HepG2 (cell line): Measurements from ENCODE around the gene PKD1L1. TPM values are rescaled to one million over a fixed set of nuclear protein-coding genes. Genes with fewer than 3 reads are reported as not detected.

Source experiments
- ATF7 ChIP-seq, 2 experiments: fragments of 450-650 bp in 1 of 2; sonication (generic) in 1 of 2; formaldehyde crosslinking in 1 of 2; IDR thresholded peaks; 2 replicates each; pipeline versions ENCODE4 v1.4.0 to v1.6.1; 2016 to 2020; ENCODE audit warnings: antibody characterized with exemption in 1 of 2, mild to moderate bottlenecking in 1 of 2, missing genetic modification reagents in 1 of 2
- CHD2 ChIP-seq: IDR thresholded peaks from 2 replicates; pipeline ENCODE4 v1.6.1; 2011; ENCODE audit warnings: low read depth, low read length, improper control_type of control experiment
- HNRNPUL1 ChIP-seq: fragments of 200-400 bp; formaldehyde crosslinking; IDR thresholded peaks from 2 replicates; pipeline ENCODE4 v1.6.1; 2017; ENCODE audit warnings: low read depth, mild to moderate bottlenecking, low read length, moderate library complexity
- NCOA2 ChIP-seq: sonication (generic); formaldehyde crosslinking; IDR thresholded peaks from 2 replicates; pipeline ENCODE4 v1.8.0; 2022; ENCODE audit warnings: inconsistent platforms
- RFX3 ChIP-seq: IDR thresholded peaks from 2 replicates; pipeline ENCODE4 v1.6.1; 2016; ENCODE audit warnings: missing biosample characterization, missing genetic modification reagents
- SNAPC2 ChIP-seq: sonication (generic); formaldehyde crosslinking; IDR thresholded peaks from 2 replicates; pipeline ENCODE4 v1.8.1; 2022; ENCODE audit warnings: mild to moderate bottlenecking, missing genetic modification reagents
- SOX5 ChIP-seq: IDR thresholded peaks from 2 replicates; pipeline ENCODE4 v1.6.1; 2016; ENCODE audit warnings: borderline replicate concordance
- ZBTB37 ChIP-seq: sonication (generic); formaldehyde crosslinking; IDR thresholded peaks from 2 replicates; pipeline ENCODE4 v1.4.0; 2020; ENCODE audit warnings: mild to moderate bottlenecking, missing genetic modification reagents
- ZEB1 ChIP-seq: IDR thresholded peaks from 2 replicates; pipeline ENCODE4 v1.6.1; 2012; ENCODE audit warnings: mild to moderate bottlenecking, low read depth, inconsistent platforms; ENCODE audit not compliant: insufficient replicate concordance
- ZFYVE20 ChIP-seq: sonication (generic); formaldehyde crosslinking; IDR thresholded peaks from 2 replicates; pipeline ENCODE4 v1.8.0; 2023; ENCODE audit warnings: low read depth, mild to moderate bottlenecking, moderate library complexity, missing genetic modification reagents, borderline replicate concordance
- ZNF251 ChIP-seq: sonication (generic); formaldehyde crosslinking; IDR thresholded peaks from 2 replicates; pipeline ENCODE4 v1.9.0; 2021; ENCODE audit warnings: mild to moderate bottlenecking, missing genetic modification reagents
- ZNF292 ChIP-seq: sonication (generic); formaldehyde crosslinking; IDR thresholded peaks from 2 replicates; pipeline ENCODE4 v1.8.1; 2022; ENCODE audit warnings: mild to moderate bottlenecking, low read depth, missing genetic modification reagents, borderline replicate concordance
- ZNF503 ChIP-seq: sonication (generic); formaldehyde crosslinking; IDR thresholded peaks from 2 replicates; pipeline ENCODE4 v1.4.0; 2020; ENCODE audit warnings: missing genetic modification reagents
- ZNF512 ChIP-seq: sonication (generic); formaldehyde crosslinking; IDR thresholded peaks from 2 replicates; pipeline ENCODE4 v1.4.0; 2020; ENCODE audit warnings: mild to moderate bottlenecking, missing genetic modification reagents
- ZNF549 ChIP-seq: sonication (generic); formaldehyde crosslinking; IDR thresholded peaks from 2 replicates; pipeline ENCODE4 v1.5.0; 2020; ENCODE audit warnings: missing genetic modification reagents
- ZNF644 ChIP-seq: IDR thresholded peaks from 2 replicates; pipeline ENCODE4 v1.6.1; 2016; ENCODE audit warnings: low read depth
- ZSCAN22 ChIP-seq: sonication (generic); formaldehyde crosslinking; IDR thresholded peaks from 2 replicates; pipeline ENCODE4 v1.4.0; 2020; ENCODE audit warnings: mild to moderate bottlenecking, missing genetic modification reagents
- ZSCAN31 ChIP-seq: sonication (generic); formaldehyde crosslinking; IDR thresholded peaks from 2 replicates; pipeline ENCODE4 v1.5.0; 2020; ENCODE audit warnings: low read depth, mild to moderate bottlenecking, missing genetic modification reagents
- polyA plus RNA-seq, 8 experiments: library from polyadenylated mRNA; depleted of rRNA in 3 of 8; stranded (reverse) in 7 of 8; unstranded in 1 of 8; fragments of >200 nt; fragmentation: Illumina TruSeq in 4 of 8; extraction: Trizol in 4 of 8; gene quantifications; 2 replicates each; pipeline versions ENCODE4 v1.2.1 to v1.2.3, GENCODE V29; 2011 to 2016; ENCODE audit warnings: low read depth in 4 of 8, missing spikeins in 1 of 8, mixed read lengths in 1 of 8; ENCODE audit not compliant: insufficient read depth in 1 of 8
- total RNA-seq, 5 experiments: library from RNA; depleted of rRNA; stranded (reverse); fragments of >200 nt; fragmentation: Illumina TruSeq; extraction: Trizol; gene quantifications; 2 replicates each; pipeline ENCODE4 v1.2.3, GENCODE V29; 2016; ENCODE audit warnings: low read depth in 1 of 5
- TF ChIP-seq, protein P1 (sequence below): sonication (generic); formaldehyde crosslinking; IDR thresholded peaks from 2 replicates; pipeline ENCODE4 v1.5.1; 2020; ENCODE audit warnings: missing genetic modification reagents, mild to moderate bottlenecking, borderline replicate concordance
- TF ChIP-seq, protein P2 (sequence below): sonication (generic); formaldehyde crosslinking; IDR thresholded peaks from 2 replicates; pipeline ENCODE4 v1.4.0; 2020; ENCODE audit warnings: mild to moderate bottlenecking, missing genetic modification reagents

The PKD1L1 gene
- total and polyA plus RNA-seq, 2 of the 13 experiments (the other 11 are each of a cell fraction or from before 2014, with no cell fraction given), result 0.01 TPM; not detected in 1

- TF ChIP-seq ZNF549 (CRISPR knock-in tag), result no peak
- TF ChIP-seq ZEB1, result no peak
- TF ChIP-seq ZNF292 (CRISPR knock-in tag), result peak; percentile 97
- TF ChIP-seq CHD2, result no peak
- TF ChIP-seq, protein P1, sequence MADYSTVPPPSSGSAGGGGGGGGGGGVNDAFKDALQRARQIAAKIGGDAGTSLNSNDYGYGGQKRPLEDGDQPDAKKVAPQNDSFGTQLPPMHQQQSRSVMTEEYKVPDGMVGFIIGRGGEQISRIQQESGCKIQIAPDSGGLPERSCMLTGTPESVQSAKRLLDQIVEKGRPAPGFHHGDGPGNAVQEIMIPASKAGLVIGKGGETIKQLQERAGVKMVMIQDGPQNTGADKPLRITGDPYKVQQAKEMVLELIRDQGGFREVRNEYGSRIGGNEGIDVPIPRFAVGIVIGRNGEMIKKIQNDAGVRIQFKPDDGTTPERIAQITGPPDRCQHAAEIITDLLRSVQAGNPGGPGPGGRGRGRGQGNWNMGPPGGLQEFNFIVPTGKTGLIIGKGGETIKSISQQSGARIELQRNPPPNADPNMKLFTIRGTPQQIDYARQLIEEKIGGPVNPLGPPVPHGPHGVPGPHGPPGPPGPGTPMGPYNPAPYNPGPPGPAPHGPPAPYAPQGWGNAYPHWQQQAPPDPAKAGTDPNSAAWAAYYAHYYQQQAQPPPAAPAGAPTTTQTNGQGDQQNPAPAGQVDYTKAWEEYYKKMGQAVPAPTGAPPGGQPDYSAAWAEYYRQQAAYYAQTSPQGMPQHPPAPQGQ (CRISPR knock-in tag), result no peak
- TF ChIP-seq SNAPC2 (CRISPR knock-in tag), result peak; percentile 47; the same call in 1 of the 2 replicates
- TF ChIP-seq ZBTB37 (CRISPR knock-in tag), result peak; percentile 40; the same call in 1 of the 2 replicates
- TF ChIP-seq ZFYVE20 (CRISPR knock-in tag), result no peak
- peak; percentile 100 for TF ChIP-seq SOX5 (CRISPR knock-in tag)
- TF ChIP-seq NCOA2 (CRISPR knock-in tag), result peak; percentile 99
- TF ChIP-seq ATF7 (IDR thresholded peaks at IDR 0.05), result peak; percentile 47
- peak; percentile 77; the same call in 1 of the 2 replicates for TF ChIP-seq ATF7 (CRISPR knock-in tag; IDR thresholded peaks at IDR 0.05)
- no peak for TF ChIP-seq ZNF251 (CRISPR knock-in tag)
- TF ChIP-seq ZNF503 (CRISPR knock-in tag), result peak; percentile 97
- TF ChIP-seq, protein P2, sequence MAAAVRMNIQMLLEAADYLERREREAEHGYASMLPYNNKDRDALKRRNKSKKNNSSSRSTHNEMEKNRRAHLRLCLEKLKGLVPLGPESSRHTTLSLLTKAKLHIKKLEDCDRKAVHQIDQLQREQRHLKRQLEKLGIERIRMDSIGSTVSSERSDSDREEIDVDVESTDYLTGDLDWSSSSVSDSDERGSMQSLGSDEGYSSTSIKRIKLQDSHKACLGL (CRISPR knock-in tag), result no peak
- peak; percentile 78 for TF ChIP-seq ZNF644 (CRISPR knock-in tag)
- no peak for TF ChIP-seq HNRNPUL1
- TF ChIP-seq ZNF512 (CRISPR knock-in tag), result 0 out of 2 replicates have a peak, but pooled peaks have one; percentile 61
- no peak for TF ChIP-seq ZSCAN22
- TF ChIP-seq RFX3 (CRISPR knock-in tag), result no peak
- TF ChIP-seq ZSCAN31 (CRISPR knock-in tag), result peak; percentile 91; the same call in 1 of the 2 replicates
Observed at GRCh38 chr7:47734287-47734948, 213.8 kb downstream of the PKD1L1 start (continued).
